K562 (cell line): ENCODE data around the gene XIRP2. TPM values are rescaled to one million over a fixed set of nuclear protein-coding genes. Genes with fewer than 3 reads are reported as not detected.

Experiments used
- ATAC-seq: fragments of 200-7000 bp; cut with Tn5 transposase; 3 replicates; pipeline ENCODE4 v1.9.1; 2020; ENCODE audit warnings: moderate library complexity
- BruUV-seq: library from RNA; stranded (reverse); fragments of 400-500 nt; replicated peaks from 2 replicates; lab custom pipeline; 2021; lab: Mats Ljungman, UMichigan
- CTCF ChIA-PET: fragments of 300-600 bp; formaldehyde crosslinking; extraction: SDS; loops from one replicate; lab custom pipeline; 2021; ENCODE audit warnings: low intra/inter-chr PET ratio; lab: Yijun Ruan, JAX
- POLR2A ChIA-PET: fragments of 300-600, 350-650 bp; sonication (Branson Sonifier 250); formaldehyde crosslinking; extraction: SDS; loops from one replicate; lab custom pipeline; 2021; ENCODE audit warnings: antibody characterized with exemption, inconsistent platforms; lab: Yijun Ruan, JAX
- DNase-seq, 4 experiments: peaks; one replicate each; pipeline versions ENCODE4 v3.0.0 to v3.0.0-alpha.2; 2011 to 2018; ENCODE audit warnings: low spot score in 3 of 4, mixed read lengths in 3 of 4; ENCODE audit errors: extremely low read depth in 1 of 4
- FAIRE-seq: peaks from 2 replicates; lab custom pipeline; 2011; peaks lifted over from hg19 to GRCh38; lab: Jason Lieb, UNC
- H2AFZ ChIP-seq: 2 replicates; pipeline ENCODE4 v1.6.0; 2011; ENCODE audit warnings: low read depth, low read length, control low read depth, inconsistent platforms
- H3K27ac ChIP-seq: fragments of 200-600 bp; 3 replicates; pipeline ENCODE4 v1.8.0; 2011; ENCODE audit warnings: low read depth, mild to moderate bottlenecking, control low read depth, inconsistent platforms, low read length, moderate library complexity, mixed read lengths; ENCODE audit errors: extremely low read depth
- H3K27me3 ChIP-seq, 2 experiments: fragments of 300-600 bp in 1 of 2; 2 replicates in 1 of 2; 3 replicates in 1 of 2; pipeline versions ENCODE4 v1.6.0 to v1.8.0; 2011; ENCODE audit warnings: inconsistent platforms in 2 of 2, low read length in 2 of 2, mild to moderate bottlenecking in 1 of 2, mixed read lengths in 1 of 2, moderate library complexity in 1 of 2; ENCODE audit not compliant: control insufficient read depth in 2 of 2, insufficient read depth in 2 of 2
- H3K36me3 ChIP-seq: fragments of 300-600 bp; 3 replicates; pipeline ENCODE4 v1.8.0; 2011; ENCODE audit warnings: mild to moderate bottlenecking, low read length, inconsistent platforms; ENCODE audit not compliant: control insufficient read depth, insufficient read depth
- H3K4me1 ChIP-seq, 2 experiments: fragments of 200-600 bp in 1 of 2; replicated peaks in 1 of 2; 2 replicates in 1 of 2; 3 replicates in 1 of 2; pipeline versions ENCODE4 v1.5.1 to v1.8.0; 2011; ENCODE audit warnings: inconsistent platforms in 2 of 2, low read length in 2 of 2, mild to moderate bottlenecking in 1 of 2, mixed read lengths in 1 of 2, moderate library complexity in 1 of 2; ENCODE audit not compliant: control insufficient read depth in 2 of 2, insufficient read depth in 2 of 2
- H3K4me2 ChIP-seq: 2 replicates; pipeline ENCODE4 v1.6.1; 2011; ENCODE audit warnings: low read length, control low read depth, inconsistent platforms, mixed read lengths; ENCODE audit not compliant: insufficient read depth
- H3K4me3 ChIP-seq: fragments of 200-600 bp; sonication (generic), shearing (Covaris generic); 2 replicates; pipeline ENCODE4 v1.5.1; 2016; ENCODE audit warnings: control low read depth, inconsistent platforms
- H3K79me2 ChIP-seq: fragments of 200-600 bp; 3 replicates; pipeline ENCODE4 v1.8.0; 2011; ENCODE audit warnings: low read length, inconsistent platforms; ENCODE audit not compliant: control insufficient read depth, insufficient read depth
- H3K9ac ChIP-seq, 2 experiments: 2 replicates each; pipeline versions ENCODE4 v1.6.0 to v1.6.1; 2011; ENCODE audit warnings: low read depth in 2 of 2, low read length in 2 of 2, control low read depth in 1 of 2, inconsistent platforms in 1 of 2, mild to moderate bottlenecking in 1 of 2, mixed read lengths in 1 of 2; ENCODE audit not compliant: insufficient read depth in 1 of 2
- H3K9me1 ChIP-seq: one replicate; pipeline ENCODE4 v1.6.0; 2011; ENCODE audit warnings: inconsistent platforms, mild to moderate bottlenecking, low read length, moderate library complexity; ENCODE audit not compliant: control insufficient read depth, insufficient read depth
- H3K9me3 ChIP-seq: replicated peaks from 2 replicates; pipeline ENCODE4 v1.5.1; 2011; ENCODE audit warnings: low read depth, low read length, inconsistent platforms; ENCODE audit not compliant: control insufficient read depth, insufficient read depth
- H4K20me1 ChIP-seq: replicated peaks from 2 replicates; pipeline ENCODE4 v1.6.1; 2011; ENCODE audit warnings: low read length, inconsistent platforms, mixed read lengths; ENCODE audit not compliant: control insufficient read depth, insufficient read depth
- CEBPB ChIP-seq: fragments of 450-650 bp; IDR thresholded peaks from 2 replicates; pipeline ENCODE4 v1.6.1; 2016; ENCODE audit warnings: missing genetic modification characterization, missing compliant biosample characterization
- E2F6 ChIP-seq, 2 experiments: IDR thresholded peaks; 2 replicates each; pipeline ENCODE4 v1.6.1; 2011; ENCODE audit warnings: borderline replicate concordance in 1 of 2, control low read depth in 1 of 2, low read depth in 1 of 2, low read length in 1 of 2, mild to moderate bottlenecking in 1 of 2, mixed read lengths in 1 of 2, moderate library complexity in 1 of 2; ENCODE audit not compliant: insufficient read depth in 1 of 2, insufficient read length in 1 of 2, poor library complexity in 1 of 2, severe bottlenecking in 1 of 2; ENCODE audit errors: extremely low read depth in 1 of 2
- ESRRB ChIP-seq: fragments of 250-450 bp; sonication (Bioruptor Pico); IDR thresholded peaks from 2 replicates; pipeline ENCODE4 v1.5.0; 2020; ENCODE audit warnings: mild to moderate bottlenecking, moderate library complexity, borderline replicate concordance
- HDAC8 ChIP-seq: fragments of 450-650 bp; IDR thresholded peaks from 2 replicates; pipeline ENCODE4 v1.6.1; 2016; ENCODE audit warnings: mild to moderate bottlenecking, missing genetic modification characterization, moderate library complexity, missing compliant biosample characterization
- HNRNPUL1 ChIP-seq: fragments of 200-400 bp; formaldehyde crosslinking; IDR thresholded peaks from 2 replicates; pipeline ENCODE4 v1.6.1; 2017; ENCODE audit warnings: low read length
- ID3 ChIP-seq, 2 experiments: fragments of 250-450 bp in 1 of 2; fragments of 450-650 bp in 1 of 2; sonication (Bioruptor Pico) in 1 of 2; IDR thresholded peaks; 2 replicates each; pipeline versions ENCODE4 v1.6.1 to v1.8.0; 2016 to 2021; ENCODE audit warnings: mild to moderate bottlenecking in 2 of 2, moderate library complexity in 2 of 2, missing compliant biosample characterization in 1 of 2, missing genetic modification characterization in 1 of 2
- LEF1 ChIP-seq: fragments of 450-650 bp; IDR thresholded peaks from 2 replicates; pipeline ENCODE4 v1.6.1; 2016; ENCODE audit warnings: mild to moderate bottlenecking
- MAFF ChIP-seq: IDR thresholded peaks from 2 replicates; pipeline ENCODE4 v1.6.1; 2012; ENCODE audit warnings: low read length, improper control_type of control experiment
- SOX6 ChIP-seq: fragments of 450-650 bp; IDR thresholded peaks from 2 replicates; pipeline ENCODE4 v1.6.1; 2014; ENCODE audit warnings: mild to moderate bottlenecking
- SREBF2 ChIP-seq: sonication (generic); formaldehyde crosslinking; IDR thresholded peaks from 2 replicates; pipeline ENCODE4 v1.4.0; 2020; ENCODE audit warnings: mild to moderate bottlenecking, missing genetic modification reagents
- UBTF ChIP-seq, 2 experiments: IDR thresholded peaks; 2 replicates each; pipeline ENCODE4 v1.6.1; 2012; ENCODE audit warnings: improper control_type of control experiment in 2 of 2, low read depth in 2 of 2, low read length in 2 of 2, borderline replicate concordance in 1 of 2
- USF1 ChIP-seq: sonication (generic); formaldehyde crosslinking; IDR thresholded peaks from 2 replicates; pipeline ENCODE4 v1.9.0; 2022; ENCODE audit warnings: mild to moderate bottlenecking, missing genetic modification reagents
- ZNF174 ChIP-seq: fragments of 250-450 bp; sonication (Bioruptor Pico); IDR thresholded peaks from 2 replicates; pipeline ENCODE4 v1.4.0; 2020; ENCODE audit warnings: mild to moderate bottlenecking
- ZNF507 ChIP-seq: conservative IDR thresholded peaks from 2 replicates; pipeline ENCODE4 v1.6.1; 2017; ENCODE audit warnings: missing genetic modification characterization, missing compliant biosample characterization
- ZNF785 ChIP-seq: fragments of 250-450 bp; sonication (Bioruptor Pico); IDR thresholded peaks from 2 replicates; pipeline ENCODE4 v1.4.0; 2020; ENCODE audit warnings: mild to moderate bottlenecking
- WGBS: fragments of 100-300 bp; shearing (Covaris generic); methylation state at CpG from one replicate; pipeline ENCODE4 v1.1.6; 2016; ENCODE audit warnings: low coverage, mixed read lengths; ENCODE audit not compliant: insufficient coverage; ENCODE audit errors: missing lambda C conversion rate; 5-methylcytosine and 5-hydroxymethylcytosine counted together
- in situ Hi-C: fragments of 300-500 bp; cut with MboI; formaldehyde crosslinking; loops from 4 replicates; pipeline ENCODE4 v1.15.0; 2018; ENCODE audit warnings: inconsistent platforms, mixed read lengths
- intact Hi-C: fragments of 100-400 bp; cut with micrococcal nuclease; formaldehyde crosslinking; loops from 2 replicates; pipeline ENCODE4 v1.14.2; 2022
- polyA plus RNA-seq, 8 experiments: library from polyadenylated mRNA; depleted of rRNA in 4 of 8; stranded (reverse) in 5 of 8; unstranded in 3 of 8; fragments of >200 nt; fragmentation: Nextera tagmentation in 2 of 8; fragmentation: Illumina TruSeq in 1 of 8; extraction: Ambion mirVana in 2 of 8; extraction: Trizol in 1 of 8; gene quantifications; 2 replicates each; pipeline versions ENCODE4 v1.2.1 to v1.2.3, GENCODE V29; 2011 to 2014; ENCODE audit warnings: inconsistent platforms in 1 of 8, missing spikeins in 1 of 8
- total RNA-seq, 7 experiments: library from RNA; depleted of rRNA in 6 of 7; stranded (reverse); fragments of >200 nt in 6 of 7; fragmentation: Illumina TruSeq in 2 of 7; extraction: Trizol in 2 of 7; gene quantifications; 2 replicates each; pipeline versions ENCODE4 v1.2.1 to v1.2.3, GENCODE V29; 2011 to 2021; ENCODE audit warnings: low replicate concordance in 1 of 7

The XIRP2 gene
- total and polyA plus RNA-seq, 9 of the 15 experiments (the other 6 are each of a cell fraction or from before 2014, with no cell fraction given) = 0.04 to 0.10 (median 0.04) TPM; not detected in 2

GRCh38 chr2:166841679-166842078, 46.6 kb upstream of the XIRP2 start:
- Histone ChIP-seq H3K4me1 (no peaks in the 10 kb centered on the region), H3K9ac (no peak overlapping the region), H3K9me3 (no peaks in the 10 kb centered on the region), H3K27me3 (no peaks in the 10 kb centered on the region), H3K4me3 (no peak overlapping the region), H4K20me1 (no peaks in the 10 kb centered on the region), H3K9me1 (no peaks in the 10 kb centered on the region), H3K79me2 (no peaks in the 10 kb centered on the region), H2AFZ (no peak overlapping the region), H3K36me3 (no peaks in the 10 kb centered on the region), H3K4me2 (no peak overlapping the region), H3K27ac (no peak overlapping the region)
- no peak for ATAC-seq
- DNase-seq = no peak
- no peak for TF ChIP-seq ZNF785 (CRISPR knock-in tag)
- TF ChIP-seq MAFF = no peak
- no peak for TF ChIP-seq ZNF507 (tag)
- no peak for TF ChIP-seq ZNF174 (CRISPR knock-in tag)
- TF ChIP-seq SREBF2 (CRISPR knock-in tag) = no peak
- TF ChIP-seq ESRRB = no peak
- TF ChIP-seq LEF1 = no peak
- TF ChIP-seq USF1 (CRISPR knock-in tag) = no peak
- TF ChIP-seq CEBPB = no peak
- no peak for TF ChIP-seq ID3 (CRISPR knock-in tag; IDR thresholded peaks at IDR 0.05)
- TF ChIP-seq ID3 (tag; IDR thresholded peaks at IDR 0.05) = no peak
- no peak for TF ChIP-seq SOX6
- TF ChIP-seq HNRNPUL1 = no peak
- TF ChIP-seq UBTF (IDR thresholded peaks at IDR 0.05; ENCODE audit: borderline replicate concordance in 1 of 2, low read depth in 2 of 2, low read length in 2 of 2) = no peak
- TF ChIP-seq HDAC8 (tag) = no peak
- TF ChIP-seq E2F6 (IDR thresholded peaks at IDR 0.05; ENCODE audit: borderline replicate concordance in 1 of 2, extremely low read depth in 1 of 2, insufficient read depth in 1 of 2, insufficient read length in 1 of 2, low read depth in 1 of 2, low read length in 1 of 2, poor library complexity in 1 of 2, severe bottlenecking in 1 of 2) = no peak
- POLR2A ChIA-PET = no interaction called here
- intact Hi-C loops (no loop called here), in situ Hi-C loops (no loop called here)
- CTCF ChIA-PET = no interaction called here
- FAIRE-seq = no peak
- no TSS peak for BruUV-seq
- 0% methylated on average over 1 of the region's 1 CpG for WGBS
